SIG-M5 treated with dmso at 0.1 percent for 504 hours (cell line): ENCODE results near the gene ERMARD.

Source experiments
- DNase-seq: peaks from one replicate; lab custom pipeline; 2025; ENCODE audit not compliant: unreplicated experiment; lab: John Stamatoyannopoulos, UW

ERMARD gene

GRCh38 chr6:169801396-169802160 is 50.2 kb downstream of the ERMARD start:
- no peak for DNase-seq

GRCh38 chr6:169802790-169803189 is 51.4 kb downstream of the ERMARD start:
- DNase-seq = no peak

- DNase-seq = no peak
Measured at GRCh38 chr6:169803271-169803811, 51.9 kb downstream of the ERMARD start.

- no peak for DNase-seq
Measured at GRCh38 chr6:169803816-169804340, 52.5 kb downstream of the ERMARD start.

GRCh38 chr6:169804427-169804826 is 53.0 kb downstream of the ERMARD start:
- DNase-seq = no peak

GRCh38 chr6:169805242-169805838 is 53.9 kb downstream of the ERMARD start:
- DNase-seq = no peak

- no peak for DNase-seq
Measured at GRCh38 chr6:169806701-169807100, 55.3 kb downstream of the ERMARD start.

- DNase-seq = no peak
Measured at GRCh38 chr6:169807229-169807628, 55.8 kb downstream of the ERMARD start.

GRCh38 chr6:169807699-169808607 is 56.5 kb downstream of the ERMARD start:
- DNase-seq = no peak

- DNase-seq = no peak
Measured at GRCh38 chr6:169808608-169808967, 57.2 kb downstream of the ERMARD start.

- DNase-seq = no peak
Measured at GRCh38 chr6:169809386-169809785, 58.0 kb downstream of the ERMARD start.

GRCh38 chr6:169810066-169810989 is 58.9 kb downstream of the ERMARD start:
- no peak for DNase-seq

GRCh38 chr6:169811072-169811471 is 59.6 kb downstream of the ERMARD start:
- DNase-seq = no peak

- DNase-seq = no peak
Measured at GRCh38 chr6:169811521-169812256, 60.3 kb downstream of the ERMARD start.

- DNase-seq = no peak
Measured at GRCh38 chr6:169812257-169812644, 60.8 kb downstream of the ERMARD start.

- no peak for DNase-seq
Measured at GRCh38 chr6:169813969-169814368, 62.5 kb downstream of the ERMARD start.

GRCh38 chr6:169816054-169816453 is 64.6 kb downstream of the ERMARD start:
- DNase-seq = no peak

- DNase-seq = no peak
Measured at GRCh38 chr6:169816975-169817374, 65.6 kb downstream of the ERMARD start.

- no peak for DNase-seq
Measured at GRCh38 chr6:169820358-169820757, 68.9 kb downstream of the ERMARD start.

- no peak for DNase-seq
Measured at GRCh38 chr6:169824021-169824420, 72.6 kb downstream of the ERMARD start.
